GM19468 (cell line): ENCODE measurements around the gene YIF1B.

Experiments
- ATAC-seq: cut with Tn5 transposase; IDR thresholded peaks from one replicate; pipeline ENCODE4 v1.9.1; 2021; ENCODE audit warnings: mild to moderate bottlenecking, moderate library complexity, moderate number of reproducible peaks; ENCODE audit not compliant: unreplicated experiment; ENCODE audit errors: extremely low read depth

The YIF1B gene

GRCh38 chr19:38281811-38282566 is 33.8 kb downstream of the YIF1B start:
- ATAC-seq = no peak

GRCh38 chr19:38280030-38280921 is 35.5 kb downstream of the YIF1B start:
- ATAC-seq = no peak

GRCh38 chr19:38278751-38279150 is 37.0 kb downstream of the YIF1B start:
- ATAC-seq = no peak

GRCh38 chr19:38277969-38278680 is 37.6 kb downstream of the YIF1B start:
- ATAC-seq = no peak

- ATAC-seq = no peak
Measured at GRCh38 chr19:38277549-38277948, 38.2 kb downstream of the YIF1B start.

- ATAC-seq = no peak
Measured at GRCh38 chr19:38276942-38277517, 38.7 kb downstream of the YIF1B start.

- ATAC-seq = no peak
Measured at GRCh38 chr19:38274739-38275138, 41.0 kb downstream of the YIF1B start.

GRCh38 chr19:38273499-38273898 is 42.2 kb downstream of the YIF1B start:
- no peak for ATAC-seq

GRCh38 chr19:38270587-38271167 is 45.1 kb downstream of the YIF1B start:
- no peak for ATAC-seq

- ATAC-seq = no peak
Measured at GRCh38 chr19:38268539-38268938, 47.2 kb downstream of the YIF1B start.

- no peak for ATAC-seq
Measured at GRCh38 chr19:38267761-38268483, 47.8 kb downstream of the YIF1B start.

GRCh38 chr19:38266981-38267597 is 48.7 kb downstream of the YIF1B start:
- no peak for ATAC-seq

GRCh38 chr19:38265921-38266429 is 49.8 kb downstream of the YIF1B start:
- ATAC-seq = no peak

- ATAC-seq = no peak
Measured at GRCh38 chr19:38265213-38265861, 50.4 kb downstream of the YIF1B start.

GRCh38 chr19:38264486-38265212 is 51.1 kb downstream of the YIF1B start, which contains the start of gene SPINT2:
SPINT2 (plus strand) TSS chr19:38264573; CDS start chr19:38264893, 320 bp downstream.
- ATAC-seq = no peak

- ATAC-seq = no peak
Measured at GRCh38 chr19:38263689-38264485, 51.9 kb downstream of the YIF1B start.
